Fibroblast of villous mesenchyme (primary cell): ENCODE results near the gene TMEM52. TPM values are rescaled to one million over a fixed set of nuclear protein-coding genes. Genes with fewer than 3 reads are reported as not detected.

Source experiments
- DNase-seq: peaks from one replicate; pipeline ENCODE4 v3.0.0-alpha.2; 2010; ENCODE audit warnings: low read depth
- H3K4me3 ChIP-seq: 2 replicates; pipeline ENCODE4 v1.5.1; 2011; ENCODE audit warnings: low read depth, mild to moderate bottlenecking, low read length
- CTCF ChIP-seq: IDR thresholded peaks from 2 replicates; pipeline ENCODE4 v1.5.1; 2012; ENCODE audit warnings: low read depth, mild to moderate bottlenecking, low read length; ENCODE audit not compliant: insufficient read depth
- total RNA-seq: library from RNA; depleted of rRNA; stranded (reverse); fragments of >200 nt; gene quantifications from 2 replicates; pipeline ENCODE4 v1.2.3, GENCODE V29; 2012

The TMEM52 gene
- total RNA-seq, 1 donor: 0.43 TPM

GRCh38 chr1:1906185-1907097 is 12.6 kb downstream of the TMEM52 start:
- peak; percentile 98 for TF ChIP-seq CTCF
- peak; percentile 84 for DNase-seq
- H3K4me3 ChIP-seq: no peak overlapping the region

- H3K4me3 ChIP-seq: no peak overlapping the region
- no peak for TF ChIP-seq CTCF
- DNase-seq: no peak
Observed at GRCh38 chr1:1903224-1903623, 15.9 kb downstream of the TMEM52 start.

GRCh38 chr1:1901641-1902294 is 17.3 kb downstream of the TMEM52 start:
- TF ChIP-seq CTCF: no peak
- H3K4me3 ChIP-seq: no peak overlapping the region
- no peak for DNase-seq

GRCh38 chr1:1900883-1901640 is 18.0 kb downstream of the TMEM52 start:
- H3K4me3 ChIP-seq: no peak overlapping the region
- TF ChIP-seq CTCF: no peak
- DNase-seq: no peak

GRCh38 chr1:1899967-1900327 is 19.1 kb downstream of the TMEM52 start:
- DNase-seq: no peak
- H3K4me3 ChIP-seq: no peak overlapping the region
- no peak for TF ChIP-seq CTCF

- no peak overlapping the region for H3K4me3 ChIP-seq
- TF ChIP-seq CTCF: no peak
- DNase-seq: no peak
Observed at GRCh38 chr1:1899266-1899966, 19.7 kb downstream of the TMEM52 start.
